Stimulated activated CD8-positive, alpha-beta memory T cell treated with anti-CD3 and anti-CD28 coated beads, Interleukin-4, amount 100 ng/mL, for 24 hours (primary cell): ENCODE results near the gene SHMT1.

Experiments
- DNase-seq: peaks from one replicate; pipeline ENCODE4 v3.0.0-alpha.2; 2020; ENCODE audit warnings: low read depth

The SHMT1 gene

DNA sequence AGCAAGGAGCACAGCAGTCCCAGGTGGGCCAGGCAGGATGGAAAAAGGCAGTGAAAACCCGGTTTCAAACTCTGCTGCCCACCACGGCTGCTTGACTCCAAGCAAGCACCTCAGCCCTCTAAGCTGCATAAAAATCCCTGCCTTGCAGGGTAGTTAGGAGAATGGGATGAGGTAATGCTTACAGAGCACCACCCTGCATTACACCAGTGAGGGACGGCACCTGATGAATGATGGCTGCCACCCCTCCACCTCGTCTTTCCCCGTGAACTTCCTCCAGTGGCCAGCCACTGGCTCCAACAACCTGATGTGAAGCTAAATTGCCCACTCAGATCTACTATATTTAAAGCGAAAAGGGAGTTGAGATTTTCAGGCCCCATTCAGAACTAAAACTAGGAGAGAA, 81.6 kb downstream of the SHMT1 start:
- DNase-seq: no peak

DNA sequence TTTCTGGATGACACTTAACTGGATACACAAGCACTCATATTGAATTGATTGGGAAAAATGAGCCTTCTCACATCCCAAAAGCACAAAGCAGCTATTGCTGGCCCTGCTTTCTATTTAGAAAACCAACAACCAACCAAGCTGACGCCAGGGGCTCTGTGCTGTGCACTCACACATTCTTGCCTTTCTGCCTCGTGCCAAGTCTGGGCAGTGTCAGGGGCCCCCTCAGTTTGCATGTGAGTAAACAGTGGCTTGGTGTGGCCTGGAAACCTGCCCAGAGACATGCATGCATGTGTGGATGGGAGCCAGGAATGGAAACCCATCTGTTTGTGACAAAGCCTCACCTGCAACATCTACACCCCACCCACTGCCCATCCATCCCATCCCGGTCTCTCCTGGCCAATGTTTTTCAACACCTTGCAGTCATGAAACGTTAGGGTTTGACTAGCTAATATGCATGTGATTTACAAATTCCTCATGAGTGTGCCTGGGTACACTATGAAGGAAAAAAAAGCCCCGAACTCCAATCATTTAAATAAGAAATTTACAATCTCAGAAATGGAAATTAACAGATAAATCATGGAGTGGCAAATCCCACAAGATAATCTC, 82.5 kb downstream of the SHMT1 start:
- no peak for DNase-seq

DNA sequence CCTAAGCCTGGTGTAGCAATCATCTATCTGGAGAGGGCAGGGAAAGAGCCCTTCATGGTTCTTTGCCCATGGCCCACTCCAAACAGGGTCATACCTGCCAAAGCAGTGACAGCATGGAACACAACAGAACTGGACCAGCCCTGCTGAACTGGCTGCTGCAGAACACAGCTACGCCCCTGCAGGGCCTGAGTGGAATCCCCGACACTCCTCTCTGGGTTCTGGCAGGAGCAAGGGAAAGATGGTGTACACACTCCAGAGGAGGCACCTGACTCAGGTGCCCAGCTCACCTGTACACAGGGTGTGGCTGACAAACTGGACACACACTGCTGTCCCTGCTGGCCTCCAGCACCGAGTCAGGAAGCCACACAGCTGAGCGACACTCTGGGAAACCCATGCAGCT, 83.1 kb downstream of the SHMT1 start:
- no peak for DNase-seq

DNA sequence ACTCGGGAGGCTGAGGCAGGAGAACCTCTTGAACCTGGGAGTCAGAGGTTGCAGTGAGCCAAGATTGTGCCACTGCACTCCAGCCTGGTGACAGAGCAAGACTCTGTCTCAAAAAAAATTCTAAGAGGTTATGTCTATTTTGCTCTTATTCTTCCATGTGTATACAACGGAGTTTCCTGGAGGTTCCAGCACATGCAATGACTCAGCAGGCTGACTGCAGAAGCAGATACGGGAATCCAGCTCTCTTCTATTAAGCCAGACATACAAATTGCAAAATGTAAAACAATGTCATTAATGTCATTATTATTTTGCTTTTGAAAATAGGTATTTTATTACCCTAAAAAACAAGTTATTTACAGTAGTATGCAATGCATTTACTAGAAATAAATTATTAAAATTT, 84.5 kb downstream of the SHMT1 start:
- no peak for DNase-seq
